GM12892 (cell line): ENCODE measurements around the gene FKBP14.
A peak's percentile ranks its signal among the peaks of the same experiment; 100 is the strongest.

Source experiments
- POLR2A ChIP-seq: IDR thresholded peaks from 2 replicates; pipeline ENCODE4 v1.6.1; 2011; ENCODE audit warnings: low read depth, low read length, control low read depth
- POLR2AphosphoS5 ChIP-seq: IDR thresholded peaks from 2 replicates; pipeline ENCODE4 v1.6.1; 2011; ENCODE audit warnings: low read depth, low read length, control low read depth

- TF ChIP-seq POLR2AphosphoS5 (peak; percentile 79), POLR2A (peak; percentile 82)
These were observed at the start of gene FKBP14 for GRCh38 chr7:30026229-30027064.
